C4-2B (cell line): Measurements from ENCODE around the gene MALAT1.

ENCODE experiments used
- ZFX ChIP-seq: fragments of 450-650 bp; IDR thresholded peaks from 2 replicates; pipeline ENCODE4 v1.6.1; 2017
- TF ChIP-seq, protein P1 (sequence below): fragments of 450-650 bp; conservative IDR thresholded peaks from 2 replicates; pipeline ENCODE4 v1.5.1; 2017; ENCODE audit warnings: mild to moderate bottlenecking

GRCh38 chr11:65504674-65505465 lies 6.0 kb downstream of the MALAT1 start:
- TF ChIP-seq, protein P1, sequence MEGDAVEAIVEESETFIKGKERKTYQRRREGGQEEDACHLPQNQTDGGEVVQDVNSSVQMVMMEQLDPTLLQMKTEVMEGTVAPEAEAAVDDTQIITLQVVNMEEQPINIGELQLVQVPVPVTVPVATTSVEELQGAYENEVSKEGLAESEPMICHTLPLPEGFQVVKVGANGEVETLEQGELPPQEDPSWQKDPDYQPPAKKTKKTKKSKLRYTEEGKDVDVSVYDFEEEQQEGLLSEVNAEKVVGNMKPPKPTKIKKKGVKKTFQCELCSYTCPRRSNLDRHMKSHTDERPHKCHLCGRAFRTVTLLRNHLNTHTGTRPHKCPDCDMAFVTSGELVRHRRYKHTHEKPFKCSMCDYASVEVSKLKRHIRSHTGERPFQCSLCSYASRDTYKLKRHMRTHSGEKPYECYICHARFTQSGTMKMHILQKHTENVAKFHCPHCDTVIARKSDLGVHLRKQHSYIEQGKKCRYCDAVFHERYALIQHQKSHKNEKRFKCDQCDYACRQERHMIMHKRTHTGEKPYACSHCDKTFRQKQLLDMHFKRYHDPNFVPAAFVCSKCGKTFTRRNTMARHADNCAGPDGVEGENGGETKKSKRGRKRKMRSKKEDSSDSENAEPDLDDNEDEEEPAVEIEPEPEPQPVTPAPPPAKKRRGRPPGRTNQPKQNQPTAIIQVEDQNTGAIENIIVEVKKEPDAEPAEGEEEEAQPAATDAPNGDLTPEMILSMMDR: no peak
- no peak for TF ChIP-seq ZFX
